Fibroblast of the conjunctiva (primary cell): Measurements from ENCODE around the gene TBL1X.
"Not testable (repeated sequence)": the region's sequence is repeated elsewhere in the genome, so short reads cannot be mapped to it uniquely, and the experiment has no call there.

ENCODE experiments used
- DNase-seq: peaks from one replicate; pipeline ENCODE4 v3.0.0-alpha.2; 2010; ENCODE audit warnings: low read depth

The TBL1X gene

GRCh38 chrX:9765737-9766097 lies 300.9 kb downstream of the TBL1X start, which contains the start of gene GPR143:
Gene GPR143, minus strand, starts transcription at chrX:9765847. Its CDS starts 30 bp downstream, at chrX:9765817.
- no peak for DNase-seq

GRCh38 chrX:9767375-9767774 lies 302.5 kb downstream of the TBL1X start:
- DNase-seq: no peak

DNA sequence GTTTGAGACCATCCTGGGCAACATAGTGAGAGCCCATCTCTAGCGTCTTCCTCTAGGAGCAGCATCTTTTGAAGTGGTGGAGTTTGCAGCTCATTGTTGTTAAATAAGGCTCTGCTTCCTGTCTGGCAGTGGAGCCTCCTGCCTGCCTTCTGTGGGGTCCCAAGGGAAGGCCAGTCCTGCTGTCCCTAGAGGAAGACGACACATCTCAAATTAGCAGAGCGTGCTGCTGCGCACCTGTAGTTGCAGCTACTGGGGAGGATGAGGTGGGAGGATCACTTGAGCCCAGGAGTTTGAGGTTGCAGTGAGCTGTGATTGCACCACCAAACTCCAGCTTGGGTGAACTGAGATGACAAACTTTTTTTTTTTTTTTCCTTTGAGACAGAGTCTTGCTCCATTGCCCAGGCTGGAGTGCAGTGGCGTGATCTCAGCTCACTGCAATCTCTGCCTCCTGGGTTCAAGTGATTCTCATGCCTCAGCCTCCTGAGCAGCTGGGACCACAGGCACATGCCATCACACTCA lies 303.5 kb downstream of the TBL1X start:
- DNase-seq: not testable (repeated sequence)

GRCh38 chrX:9770319-9770718 lies 305.5 kb downstream of the TBL1X start:
- no peak for DNase-seq

GRCh38 chrX:9772943-9773342 lies 308.1 kb downstream of the TBL1X start:
- DNase-seq: no peak

DNA sequence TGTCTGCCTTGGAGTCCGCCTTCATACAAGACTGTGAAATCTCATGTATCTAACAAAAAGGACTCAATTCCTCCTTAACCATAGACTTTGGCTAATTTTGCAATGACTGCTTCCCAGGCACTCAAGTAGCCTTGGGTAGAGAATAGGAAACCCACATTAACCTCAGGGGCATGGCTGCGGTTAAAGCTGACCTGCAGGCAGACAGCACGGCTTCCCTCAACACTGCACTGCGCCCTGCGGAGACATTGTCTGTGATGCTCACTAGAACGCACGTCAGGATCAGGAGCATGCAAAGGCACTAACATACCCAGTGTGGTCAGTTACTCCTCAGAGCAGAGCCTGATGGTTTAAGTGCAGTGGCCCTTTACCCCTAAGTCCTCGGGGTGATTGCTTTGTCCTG lies 311.1 kb downstream of the TBL1X start:
- no peak for DNase-seq

DNA sequence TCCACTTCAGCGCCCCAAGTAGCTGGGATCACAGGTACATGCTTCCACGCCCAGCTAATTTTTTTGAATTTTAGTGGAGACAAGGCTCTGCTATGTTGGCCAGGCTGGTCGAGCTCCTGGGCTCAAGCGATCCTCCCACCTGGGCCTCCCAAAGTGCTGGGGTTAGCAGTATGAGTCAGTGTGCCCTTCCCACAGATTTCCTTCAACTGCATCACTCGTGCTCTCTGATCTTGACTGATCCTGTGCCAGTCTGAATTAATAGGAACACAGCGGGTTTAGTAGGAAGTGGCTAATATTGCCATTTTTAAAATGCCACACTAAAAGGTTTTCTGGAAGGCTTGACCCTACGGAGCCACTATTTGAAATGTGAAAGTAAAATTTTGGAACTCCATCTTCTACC lies 317.1 kb downstream of the TBL1X start:
- no peak for DNase-seq

DNA sequence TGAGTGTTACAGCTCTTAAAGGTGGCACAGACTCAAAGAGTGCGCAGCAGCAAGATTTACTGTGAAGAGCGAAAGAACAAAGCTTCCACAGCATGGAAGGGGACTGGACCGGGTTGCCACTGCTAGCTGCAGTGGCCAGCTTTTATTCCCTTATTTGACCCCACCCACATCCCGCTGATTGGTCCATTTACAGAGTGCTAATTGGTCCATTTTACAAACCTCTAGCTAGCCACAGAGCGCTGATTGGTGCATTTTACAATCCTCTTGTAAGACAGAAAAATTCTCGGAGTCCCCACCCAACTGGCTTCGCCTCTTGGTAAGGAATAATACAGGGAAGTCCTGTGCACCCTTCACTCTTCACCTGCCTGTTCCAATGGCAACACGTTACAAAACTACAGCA lies 319.5 kb downstream of the TBL1X start:
- no peak for DNase-seq

DNA sequence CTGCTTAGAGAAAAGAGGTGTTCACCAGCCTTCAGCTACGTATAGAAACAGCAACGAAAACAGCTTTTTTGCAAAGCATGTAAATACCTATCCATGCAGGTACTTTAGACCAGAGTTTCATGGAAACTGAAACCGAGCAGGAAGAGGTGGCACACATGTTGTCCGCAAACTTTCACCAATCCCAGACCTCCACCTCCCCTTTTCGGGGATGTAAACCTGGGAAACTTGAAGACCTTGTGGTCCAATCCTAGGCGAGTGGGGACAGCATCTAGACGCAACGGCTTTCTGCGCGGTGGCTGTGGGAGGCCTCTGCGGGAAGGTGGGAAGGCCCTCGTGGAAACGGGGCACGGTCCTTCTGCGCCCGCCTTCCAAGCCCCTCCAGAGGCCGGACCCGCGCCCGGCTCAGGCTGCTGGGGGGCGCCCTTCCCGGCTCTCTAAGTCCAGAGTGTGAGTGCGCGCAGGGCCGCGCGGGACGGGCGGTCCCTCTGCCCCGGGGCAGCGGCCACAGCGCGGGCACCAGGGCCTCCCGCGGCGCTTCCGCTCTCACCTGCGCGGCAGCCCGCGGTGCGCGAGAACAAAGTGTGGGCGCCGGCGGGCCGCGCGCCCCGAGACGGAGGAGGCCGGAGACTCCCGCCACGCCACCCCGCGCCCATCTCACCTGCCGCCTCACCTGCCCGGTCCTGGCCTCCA lies 320.5 kb downstream of the TBL1X start:
- no peak for DNase-seq

- DNase-seq: no peak
Observed at GRCh38 chrX:9785944-9786797, 321.3 kb downstream of the TBL1X start, which contains the start of gene SHROOM2. Gene SHROOM2, plus strand, starts transcription at chrX:9786429. Its CDS starts 117 bp downstream, at chrX:9786546.

DNA sequence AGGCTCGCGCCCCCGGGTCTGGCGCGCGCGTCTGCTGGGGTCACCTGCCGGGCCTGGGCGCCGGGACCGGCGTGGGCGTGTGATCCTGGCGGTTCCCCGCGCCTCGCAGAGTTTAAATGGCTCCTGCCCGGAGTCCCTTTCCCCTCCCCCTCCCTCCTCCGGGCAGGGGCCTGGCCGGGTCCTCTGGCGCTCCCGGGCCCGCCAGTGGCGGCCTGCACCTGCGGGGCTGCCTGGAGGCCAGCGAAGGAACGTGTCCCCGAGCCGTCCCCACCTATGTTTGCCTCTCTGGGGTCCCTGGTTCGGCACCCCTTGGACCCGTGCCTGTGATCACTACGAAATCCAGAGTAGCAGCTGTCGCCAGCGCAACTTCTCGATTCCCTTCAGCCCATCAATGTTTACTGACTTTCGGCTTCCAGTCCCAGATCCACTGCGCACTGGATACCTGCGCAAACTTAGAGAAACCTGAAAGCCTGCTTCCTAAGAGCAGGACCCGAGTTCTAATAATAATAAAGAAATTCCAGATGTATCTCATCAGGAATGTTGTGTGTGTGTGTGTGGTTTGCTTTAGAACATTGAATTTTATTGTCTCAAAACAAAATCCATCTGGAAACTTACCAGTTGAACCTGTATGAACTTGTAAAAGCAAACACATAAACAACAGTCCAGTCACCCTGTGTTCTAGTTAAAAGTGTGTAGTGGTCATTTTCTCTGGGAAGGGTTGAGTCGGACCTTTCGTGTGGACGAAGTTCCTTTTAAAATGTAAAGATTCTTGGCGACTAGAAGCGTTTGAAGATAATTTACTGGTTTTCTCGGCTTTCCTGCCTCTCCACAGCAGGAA lies 322.2 kb downstream of the TBL1X start:
- DNase-seq: no peak

GRCh38 chrX:9788911-9789310 lies 324.1 kb downstream of the TBL1X start:
- DNase-seq: no peak

GRCh38 chrX:9789555-9789954 lies 324.7 kb downstream of the TBL1X start:
- no peak for DNase-seq
